Measurements from ENCODE around the gene GATM.

GATM gene, protein sequence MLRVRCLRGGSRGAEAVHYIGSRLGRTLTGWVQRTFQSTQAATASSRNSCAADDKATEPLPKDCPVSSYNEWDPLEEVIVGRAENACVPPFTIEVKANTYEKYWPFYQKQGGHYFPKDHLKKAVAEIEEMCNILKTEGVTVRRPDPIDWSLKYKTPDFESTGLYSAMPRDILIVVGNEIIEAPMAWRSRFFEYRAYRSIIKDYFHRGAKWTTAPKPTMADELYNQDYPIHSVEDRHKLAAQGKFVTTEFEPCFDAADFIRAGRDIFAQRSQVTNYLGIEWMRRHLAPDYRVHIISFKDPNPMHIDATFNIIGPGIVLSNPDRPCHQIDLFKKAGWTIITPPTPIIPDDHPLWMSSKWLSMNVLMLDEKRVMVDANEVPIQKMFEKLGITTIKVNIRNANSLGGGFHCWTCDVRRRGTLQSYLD

GRCh38 chr15:45378149-45378912 lies at the start of gene GATM:
TSS of gene GATM (minus strand) at chr15:45378544. CDS start at chr15:45378453, 91 bp downstream.
- DNase-seq: no peak

- DNase-seq: no peak
Measured at GRCh38 chr15:45427085-45427484, 48.7 kb upstream of the GATM start.

DNA sequence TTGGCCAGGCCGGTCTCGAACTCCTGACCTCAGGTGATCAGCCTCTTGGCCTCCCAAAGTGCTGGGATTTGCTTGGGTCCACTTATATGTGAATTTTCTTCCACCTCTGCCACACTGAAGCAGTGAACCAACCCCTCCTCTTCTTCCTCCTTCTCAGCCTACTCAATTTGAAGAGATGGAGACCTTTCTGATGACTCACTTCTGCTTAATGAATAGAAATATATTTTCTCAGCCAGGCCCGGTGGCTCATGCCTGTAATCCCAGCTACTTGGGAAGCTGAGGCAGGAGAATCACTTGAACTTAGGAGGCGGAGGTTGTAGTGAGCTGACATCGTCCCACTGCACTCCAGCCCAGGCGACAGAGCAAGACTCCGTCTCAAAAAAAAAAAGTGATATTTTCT lies 46.8 kb upstream of the GATM start:
- DNase-seq: no peak

DNA sequence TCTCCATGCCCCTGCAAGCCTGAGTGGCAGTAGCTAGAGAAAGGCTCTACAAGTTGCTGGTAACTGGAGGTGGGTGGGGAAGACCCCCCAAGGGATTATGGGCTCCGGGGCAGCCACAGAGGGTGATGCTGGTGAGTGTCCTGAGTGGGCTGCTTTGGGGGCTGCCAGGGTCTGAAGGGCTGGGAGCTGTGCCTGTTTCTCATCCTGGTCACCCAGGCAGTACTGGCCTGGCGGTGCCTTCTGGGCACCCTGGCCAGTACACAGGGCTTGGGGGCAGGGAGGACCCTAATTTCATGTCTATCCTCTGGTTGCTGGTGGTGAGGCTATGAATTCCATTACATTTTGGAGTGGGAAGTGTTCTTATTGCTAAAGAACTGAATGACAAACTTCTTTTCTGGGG lies 46.1 kb upstream of the GATM start:
- no peak for DNase-seq

GRCh38 chr15:45417303-45417950 lies 39.1 kb upstream of the GATM start:
- DNase-seq: no peak

DNA sequence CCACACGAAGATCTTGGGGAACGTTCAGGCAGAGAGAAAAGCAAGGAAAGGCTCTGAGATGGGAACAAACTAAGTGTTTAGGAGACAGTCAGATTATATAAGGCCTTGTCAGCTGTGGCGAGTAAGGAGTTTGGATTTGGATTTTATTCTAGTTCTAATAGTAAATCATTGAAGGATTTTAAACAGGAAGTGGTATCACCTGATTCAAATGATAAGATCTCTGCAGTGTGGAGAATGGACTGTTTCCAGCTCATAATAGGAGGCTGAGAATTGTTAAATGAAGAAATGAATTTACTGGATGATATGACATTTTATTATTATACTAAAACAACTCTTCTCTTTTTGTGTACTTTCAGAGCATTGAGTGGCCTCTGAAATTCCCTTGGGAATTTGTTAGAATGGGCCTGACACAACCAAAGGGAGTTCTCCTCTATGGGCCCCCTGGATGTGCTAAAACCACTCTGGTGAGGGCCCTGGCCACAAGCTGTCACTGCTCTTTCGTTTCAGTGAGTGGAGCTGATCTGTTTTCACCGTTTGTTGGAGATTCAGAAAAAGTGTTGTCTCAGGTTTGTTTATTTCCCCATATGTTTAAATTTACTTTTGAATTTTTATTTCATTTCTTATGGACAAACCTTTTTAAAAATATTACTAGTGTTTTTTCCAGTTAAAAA lies 36.0 kb upstream of the GATM start:
- DNase-seq: no peak

- DNase-seq: no peak
Measured at GRCh38 chr15:45409596-45409995, 31.3 kb upstream of the GATM start.

- no peak for DNase-seq
Measured at GRCh38 chr15:45407786-45408185, 29.4 kb upstream of the GATM start.

DNA sequence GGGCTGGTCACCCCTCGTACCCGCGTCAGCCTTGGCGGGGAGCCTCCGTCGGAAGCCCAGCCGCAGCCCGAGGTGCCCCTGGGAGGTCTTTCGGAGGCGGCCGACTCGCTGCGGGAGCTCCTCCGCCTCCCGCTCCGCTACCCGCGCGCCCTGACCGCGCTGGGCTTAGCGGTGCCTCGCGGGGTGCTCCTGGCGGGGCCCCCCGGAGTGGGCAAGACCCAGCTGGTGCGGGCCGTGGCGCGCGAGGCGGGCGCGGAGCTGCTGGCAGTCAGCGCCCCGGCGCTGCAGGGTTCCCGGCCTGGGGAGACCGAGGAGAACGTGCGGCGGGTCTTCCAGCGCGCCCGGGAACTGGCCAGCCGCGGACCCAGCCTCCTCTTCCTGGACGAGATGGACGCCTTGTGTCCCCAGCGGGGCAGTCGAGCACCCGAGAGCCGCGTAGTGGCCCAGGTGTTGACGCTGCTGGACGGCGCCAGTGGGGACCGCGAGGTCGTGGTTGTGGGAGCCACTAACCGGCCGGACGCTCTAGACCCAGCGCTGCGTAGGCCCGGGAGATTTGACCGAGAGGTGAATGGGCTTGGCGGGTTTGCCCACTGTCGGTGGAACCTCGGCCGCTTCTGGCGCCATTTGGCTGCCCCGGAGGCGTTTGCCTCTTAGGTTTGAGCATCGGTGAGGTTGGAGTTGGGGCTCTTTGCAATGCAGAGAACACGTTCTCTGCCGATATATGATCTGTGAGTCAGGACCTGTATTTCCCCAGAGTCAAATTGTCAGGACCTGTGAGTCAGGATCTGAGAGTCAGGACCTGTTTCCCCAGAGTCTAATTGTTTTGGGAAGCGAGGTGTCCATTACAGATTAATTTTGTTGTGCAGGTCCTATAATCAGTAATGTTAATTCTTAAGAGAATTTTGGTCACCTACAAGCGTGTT lies 24.9 kb upstream of the GATM start:
- DNase-seq: no peak

- DNase-seq: peak; percentile 86
Measured at GRCh38 chr15:45402162-45402954, 24.0 kb upstream of the GATM start.

DNA sequence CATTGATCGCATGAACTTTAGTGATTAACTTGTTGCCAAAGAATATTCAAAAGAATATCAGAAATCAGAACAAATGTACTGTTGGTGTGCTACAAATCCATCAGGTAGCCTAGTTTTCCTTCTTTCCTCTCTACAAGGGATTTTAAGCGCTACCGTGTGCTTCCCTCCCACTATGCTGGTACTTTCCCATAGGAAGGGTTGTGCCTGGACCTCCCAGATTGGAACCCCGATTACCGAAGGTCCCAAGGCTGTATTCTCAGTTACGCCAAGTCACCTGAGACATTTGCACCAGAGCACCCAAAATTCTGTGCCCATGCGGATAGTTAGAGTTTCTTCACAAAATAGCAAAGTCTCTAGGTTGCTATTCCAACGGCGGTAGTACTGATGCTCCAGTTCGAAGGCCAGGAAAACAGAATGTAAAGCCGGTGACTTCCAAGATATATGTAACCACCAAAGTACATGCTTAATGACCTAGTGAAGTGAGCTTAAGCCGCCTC lies 23.4 kb upstream of the GATM start:
- no peak for DNase-seq

DNA sequence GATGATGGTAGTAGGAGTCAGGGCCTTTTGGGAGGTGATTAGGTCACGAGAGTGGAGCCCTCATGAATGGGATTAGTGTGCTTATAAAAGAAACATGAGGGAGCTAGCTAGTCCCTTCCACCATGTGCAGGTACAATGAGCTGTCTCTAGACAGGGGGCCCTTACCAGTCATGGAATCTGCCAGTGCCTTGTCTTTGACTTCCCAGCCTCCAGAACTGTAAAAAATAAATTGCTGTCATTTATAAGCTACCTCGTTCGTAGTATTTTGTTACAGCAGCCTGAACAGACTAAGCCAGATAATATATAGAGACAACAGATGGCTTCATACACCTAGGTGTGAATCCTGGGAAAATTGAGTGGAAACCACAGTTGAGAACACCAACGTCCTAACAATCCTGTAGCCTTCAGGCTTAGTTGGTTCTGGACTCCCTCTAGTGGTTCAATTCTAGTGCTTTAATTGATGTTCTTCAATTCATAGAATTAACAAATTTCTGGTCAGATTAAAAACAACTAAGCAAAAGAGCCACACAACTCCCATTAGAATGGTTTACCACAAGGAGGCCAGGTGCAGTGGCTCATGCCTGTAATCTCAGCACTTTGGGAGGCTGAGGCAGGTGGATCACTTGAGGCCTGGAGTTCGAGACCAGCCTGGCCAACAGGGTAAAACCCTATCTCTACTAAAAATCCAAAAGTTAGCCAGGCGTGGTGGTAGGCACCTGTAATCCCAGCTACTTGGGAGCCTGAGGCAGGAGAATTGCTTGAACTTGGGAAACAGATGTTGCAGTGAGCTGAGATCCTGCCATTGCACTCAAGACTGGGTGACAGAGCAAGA lies 21.3 kb upstream of the GATM start:
- no peak for DNase-seq

DNA sequence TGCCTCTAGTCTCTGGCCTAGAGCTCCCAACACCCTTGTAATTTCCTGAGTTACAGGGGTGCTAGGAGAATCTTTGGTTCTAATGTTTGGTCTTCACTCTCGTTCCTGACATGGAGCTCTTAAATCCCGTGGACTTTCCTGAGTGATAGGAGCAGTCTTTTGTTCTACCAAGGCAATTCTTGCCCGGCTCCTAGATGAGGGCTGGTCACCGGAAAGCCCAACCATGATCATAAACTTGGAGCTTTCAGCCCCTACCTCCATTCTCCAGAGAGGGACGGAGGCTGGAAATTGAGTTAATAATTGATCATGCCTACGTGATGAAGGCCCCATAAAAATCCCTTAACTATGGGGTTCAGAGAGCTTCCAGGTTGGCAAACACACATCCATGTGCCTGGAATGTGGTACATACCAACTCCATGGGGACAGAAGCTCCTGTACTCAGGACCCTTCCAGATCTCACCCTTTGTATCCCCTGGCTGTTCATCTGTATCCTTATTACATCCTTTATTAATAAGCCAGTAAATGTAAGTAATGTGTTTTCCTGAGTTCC lies 18.8 kb upstream of the GATM start:
- DNase-seq: no peak

DNA sequence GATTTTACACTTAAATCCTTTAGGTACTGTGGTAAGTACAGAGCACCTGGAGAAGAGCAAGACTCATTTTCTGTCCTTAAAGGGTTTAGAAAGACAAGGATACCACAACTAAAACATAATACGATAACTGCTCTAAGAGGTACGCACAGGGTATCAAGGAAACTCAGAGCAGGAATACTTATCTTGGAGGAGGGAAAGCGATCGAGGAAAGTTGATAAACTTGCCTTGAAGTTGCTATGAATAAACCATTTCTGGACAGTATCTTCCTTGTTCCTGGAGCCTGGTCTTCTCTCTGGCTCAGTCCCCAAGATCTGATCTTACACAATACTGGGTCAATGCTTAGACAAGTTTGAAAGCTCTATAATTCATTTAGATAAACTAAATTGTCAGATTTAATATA lies 17.6 kb upstream of the GATM start:
- no peak for DNase-seq

- no peak for DNase-seq
Measured at GRCh38 chr15:45394681-45395080, 16.3 kb upstream of the GATM start.

- no peak for DNase-seq
Measured at GRCh38 chr15:45393851-45394250, 15.5 kb upstream of the GATM start.

- DNase-seq: no peak
Measured at GRCh38 chr15:45392584-45392855, 14.2 kb upstream of the GATM start.

DNA sequence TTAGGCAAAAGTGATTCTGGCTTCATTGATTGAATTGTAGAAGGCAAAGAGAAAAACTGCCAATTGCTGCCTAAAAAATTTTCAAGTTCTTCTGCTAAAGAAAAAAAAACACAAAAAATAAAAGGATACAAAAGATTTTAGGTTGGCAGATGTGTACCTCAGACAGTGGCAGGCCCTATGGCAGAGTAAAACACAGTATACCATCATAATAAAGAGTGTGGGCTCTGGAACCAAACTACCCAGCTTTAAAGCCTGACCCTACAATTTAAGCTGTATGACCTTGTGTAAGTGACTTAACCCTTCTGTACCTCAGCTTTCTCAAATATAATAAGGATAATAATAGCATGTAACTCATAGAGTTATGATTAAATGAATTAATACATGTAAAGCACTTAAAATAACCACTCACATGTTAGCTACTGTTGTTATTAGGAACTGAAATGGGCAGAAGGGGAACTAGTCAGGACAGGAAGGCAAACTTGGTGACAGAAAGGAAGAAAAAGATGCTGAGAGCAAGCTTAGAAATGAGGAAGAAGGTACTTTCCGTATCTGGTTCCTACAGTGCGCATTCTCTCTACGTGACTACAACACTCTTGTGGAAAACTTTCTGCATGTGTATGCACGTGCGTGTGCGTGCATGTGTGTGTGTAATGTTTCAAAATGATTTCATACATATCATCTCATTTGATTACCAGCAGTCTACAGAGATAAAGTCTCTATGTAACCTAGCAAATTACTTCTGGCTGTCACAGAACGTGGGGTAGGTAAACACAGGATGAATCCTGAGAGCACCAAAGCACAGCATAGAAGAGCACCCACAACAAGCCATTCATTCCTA lies 13.6 kb upstream of the GATM start:
- no peak for DNase-seq

GRCh38 chr15:45389351-45389750 lies 11.0 kb upstream of the GATM start:
- no peak for DNase-seq

Data from NCI-H2107 (cell line).